Ammon's horn (tissue), 1 donor: ENCODE data around the gene FBLN7.
"Not testable (repeated sequence)": the region's sequence is repeated elsewhere in the genome, so short reads cannot be mapped to it uniquely, and the experiment has no call there.

Source experiments
- DNase-seq: peaks from one replicate; pipeline ENCODE4 v3.0.0-alpha.2; 2016; ENCODE audit warnings: low spot score

The FBLN7 gene

GRCh38 chr2:112185131-112185530 lies 46.9 kb downstream of the FBLN7 start:
- DNase-seq: no peak

- no peak for DNase-seq
Observed at GRCh38 chr2:112187046-112187715, 49.0 kb downstream of the FBLN7 start.

- no peak for DNase-seq
Observed at GRCh38 chr2:112187805-112188596, 49.8 kb downstream of the FBLN7 start.

- DNase-seq: no peak
Observed at GRCh38 chr2:112189001-112189556, 50.9 kb downstream of the FBLN7 start.

- DNase-seq: no peak
Observed at GRCh38 chr2:112194028-112194427, 55.8 kb downstream of the FBLN7 start.

DNA sequence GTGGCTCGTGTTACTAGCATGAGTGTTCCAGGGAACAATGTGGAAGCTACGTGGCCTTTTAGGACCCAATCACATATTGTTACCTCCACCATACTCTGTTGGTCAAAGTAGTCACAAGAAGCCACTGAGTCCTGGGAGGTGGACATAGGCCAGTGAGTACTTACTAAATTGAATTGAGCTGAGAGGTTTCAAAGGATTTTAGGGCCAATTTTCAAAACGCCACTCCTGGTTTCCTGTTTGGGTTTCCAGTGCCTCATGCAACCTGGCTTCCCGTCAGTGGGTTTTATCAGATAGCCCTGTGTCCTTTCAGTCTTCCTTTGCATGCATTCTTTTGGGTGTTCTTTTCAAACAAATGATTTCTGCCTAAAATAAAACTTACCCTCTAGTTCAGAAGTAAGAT lies 56.3 kb downstream of the FBLN7 start:
- no peak for DNase-seq

- DNase-seq: no peak
Observed at GRCh38 chr2:112195167-112195766, 57.1 kb downstream of the FBLN7 start.

DNA sequence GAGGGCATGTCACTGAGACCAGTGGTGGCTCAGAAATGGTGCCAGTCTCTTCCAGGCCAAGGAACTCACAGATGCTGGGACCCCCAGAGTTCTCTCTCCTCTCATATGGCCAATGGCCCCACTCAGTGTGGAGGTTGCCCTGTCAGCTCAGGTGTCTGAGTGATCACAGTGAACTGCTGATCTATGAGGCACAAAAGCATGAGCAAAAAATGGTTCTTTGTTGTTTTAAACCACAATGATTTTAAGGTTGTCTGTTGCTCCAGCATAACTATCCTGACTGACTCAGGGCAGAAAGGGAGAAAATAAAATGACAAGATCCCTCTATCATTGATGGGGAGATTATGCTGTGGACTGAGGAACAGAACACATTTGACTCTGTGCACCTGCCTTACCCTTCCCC lies 57.8 kb downstream of the FBLN7 start:
- no peak for DNase-seq

- DNase-seq: no peak
Observed at GRCh38 chr2:112197868-112198267, 59.7 kb downstream of the FBLN7 start.

DNA sequence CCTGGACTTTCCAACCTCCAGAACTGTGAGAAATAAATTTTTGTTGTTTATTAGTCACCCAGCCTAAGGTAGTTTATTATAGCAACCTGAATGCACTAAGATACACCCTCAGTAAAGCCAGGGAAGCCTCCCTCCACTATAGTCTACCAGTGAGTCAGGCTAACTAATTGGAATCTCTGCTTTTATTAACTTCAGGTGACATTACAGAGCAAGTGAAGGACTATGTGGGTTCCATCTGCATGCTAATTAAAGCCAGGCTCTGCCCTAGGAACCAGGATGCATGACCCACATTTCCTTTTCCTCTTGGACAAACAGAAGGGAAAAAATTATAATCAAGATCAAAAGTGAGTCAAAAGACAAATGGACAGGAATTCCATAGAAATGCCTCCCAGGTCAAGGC lies 60.6 kb downstream of the FBLN7 start:
- DNase-seq: no peak

DNA sequence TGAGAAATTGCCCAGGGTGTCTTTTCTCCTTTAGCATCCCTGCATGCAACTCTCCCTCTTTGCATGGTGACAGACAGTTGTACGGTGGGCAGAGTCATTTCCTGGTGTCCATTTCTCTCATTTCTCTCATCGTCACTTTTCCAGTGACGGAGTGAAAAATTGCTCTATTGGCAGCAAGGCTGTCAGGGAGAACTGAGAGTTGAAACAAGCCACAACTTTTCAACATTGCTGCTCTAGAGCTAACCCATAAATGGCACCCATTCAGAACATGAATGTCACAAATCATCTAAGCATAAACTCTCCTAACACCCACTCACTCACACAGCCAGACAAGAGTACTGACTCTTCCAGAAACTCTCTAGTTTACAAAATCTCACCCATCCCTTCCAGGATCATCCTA lies 61.0 kb downstream of the FBLN7 start:
- DNase-seq: no peak

DNA sequence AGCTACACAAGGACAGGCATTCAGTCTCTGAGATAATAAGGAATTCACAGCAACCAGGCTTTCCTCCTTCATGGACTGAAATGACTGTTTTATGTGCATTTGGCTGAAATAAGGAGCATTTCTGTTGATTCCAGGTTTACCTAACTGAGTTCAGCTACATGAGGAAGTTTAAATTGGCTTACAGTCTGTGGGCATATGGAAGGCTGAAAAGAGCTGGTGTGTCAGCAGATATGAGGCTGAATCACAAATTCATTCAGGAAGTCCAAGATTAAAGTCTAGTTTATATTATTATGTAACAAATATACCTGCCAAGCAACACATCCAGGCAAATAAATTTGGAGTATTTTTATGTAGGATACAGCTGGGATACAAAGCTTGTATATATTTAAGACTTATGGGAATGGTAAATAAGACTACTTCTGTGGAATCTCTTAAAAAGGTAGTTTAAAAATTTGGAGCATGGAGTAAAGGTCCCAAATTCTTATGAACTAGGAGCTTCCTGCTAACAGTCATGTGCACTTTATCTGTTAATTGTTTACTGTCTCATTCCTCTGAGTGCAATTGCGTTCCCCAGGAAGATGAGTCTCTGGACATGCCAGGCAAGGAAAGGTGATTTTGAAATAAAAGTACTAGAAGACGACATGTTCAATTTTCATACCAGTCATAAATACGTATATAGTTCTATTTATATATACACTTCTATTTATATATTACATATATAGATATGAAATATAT lies 63.7 kb downstream of the FBLN7 start:
- DNase-seq: peak; percentile 18

DNA sequence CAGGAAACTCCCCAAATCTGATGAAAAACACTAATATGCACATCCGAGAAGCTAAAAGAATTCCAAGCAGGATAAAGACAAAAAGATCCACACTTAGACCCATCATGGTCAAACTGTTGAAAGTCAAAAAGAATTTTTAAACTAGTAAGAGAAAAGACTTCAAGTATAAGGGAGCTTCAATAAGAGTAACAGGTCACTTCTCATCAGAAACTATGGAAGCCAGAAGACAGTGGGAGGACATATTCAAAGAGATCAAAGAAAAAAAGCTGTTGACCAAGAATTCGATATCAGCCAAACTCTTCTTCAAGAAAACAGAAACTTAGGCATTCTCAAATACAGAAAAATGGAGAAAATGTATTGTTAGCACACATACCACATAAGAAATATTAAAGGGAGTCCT lies 66.2 kb downstream of the FBLN7 start:
- DNase-seq: no peak

DNA sequence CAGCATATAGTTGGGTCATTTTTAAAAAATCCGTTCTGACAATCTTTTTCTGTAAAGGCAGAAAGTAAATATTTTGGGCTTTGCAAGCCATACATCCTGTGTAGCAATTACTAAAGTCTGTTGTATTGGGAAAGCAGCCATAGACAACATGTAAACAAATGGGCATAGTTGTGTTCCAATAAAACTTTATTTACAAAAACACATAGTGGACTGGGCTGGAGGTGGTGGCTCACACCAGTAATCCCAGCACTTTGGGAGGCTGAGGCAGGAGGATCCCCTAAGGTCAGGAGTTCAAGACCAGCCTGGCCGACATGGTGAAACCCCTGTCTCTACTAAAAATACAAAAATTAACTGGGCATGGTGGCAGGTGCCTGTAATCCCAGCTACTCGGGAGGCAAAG lies 69.7 kb downstream of the FBLN7 start:
- DNase-seq: not testable (repeated sequence)

DNA sequence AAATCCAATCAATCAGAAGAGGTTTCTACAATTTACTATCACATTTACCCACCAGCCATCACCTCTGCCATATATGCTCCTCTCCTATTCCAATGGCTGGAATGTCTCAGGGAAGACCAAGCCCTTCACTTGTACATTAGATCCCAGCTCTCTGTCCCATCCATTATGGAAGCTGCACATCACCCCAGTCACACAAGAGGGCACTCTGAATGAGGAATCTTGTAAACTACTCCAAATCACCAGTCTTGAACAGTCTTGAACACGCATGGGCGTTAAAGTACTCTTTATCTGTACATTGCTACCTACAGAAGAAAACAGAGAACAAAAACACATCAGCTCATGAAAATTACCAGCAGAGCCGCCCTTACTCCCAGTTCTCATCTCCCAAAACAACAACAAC lies 78.0 kb downstream of the FBLN7 start:
- DNase-seq: no peak

DNA sequence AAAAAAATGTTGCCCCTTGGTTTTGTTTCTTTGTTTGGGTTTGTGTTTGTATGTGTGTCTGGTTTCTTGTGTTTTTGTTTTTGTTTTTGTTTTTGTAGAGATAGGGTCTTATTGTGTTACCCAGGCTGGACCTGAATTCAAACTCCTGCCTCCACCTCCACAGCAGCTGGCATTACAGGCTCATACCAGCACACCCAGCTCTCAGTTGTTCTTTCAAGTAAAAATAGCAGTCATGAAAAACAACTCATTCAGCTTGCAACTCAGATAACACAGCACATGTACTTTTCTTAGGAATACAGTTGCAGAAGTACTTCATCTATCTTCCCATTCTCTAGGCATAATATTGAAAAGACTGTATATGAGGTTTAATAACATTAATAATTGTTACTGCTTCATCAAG lies 79.7 kb downstream of the FBLN7 start:
- DNase-seq: peak; percentile 47

GRCh38 chr2:112220186-112220585 lies 82.0 kb downstream of the FBLN7 start:
- DNase-seq: no peak

- no peak for DNase-seq
Observed at GRCh38 chr2:112220831-112221230, 82.6 kb downstream of the FBLN7 start.

DNA sequence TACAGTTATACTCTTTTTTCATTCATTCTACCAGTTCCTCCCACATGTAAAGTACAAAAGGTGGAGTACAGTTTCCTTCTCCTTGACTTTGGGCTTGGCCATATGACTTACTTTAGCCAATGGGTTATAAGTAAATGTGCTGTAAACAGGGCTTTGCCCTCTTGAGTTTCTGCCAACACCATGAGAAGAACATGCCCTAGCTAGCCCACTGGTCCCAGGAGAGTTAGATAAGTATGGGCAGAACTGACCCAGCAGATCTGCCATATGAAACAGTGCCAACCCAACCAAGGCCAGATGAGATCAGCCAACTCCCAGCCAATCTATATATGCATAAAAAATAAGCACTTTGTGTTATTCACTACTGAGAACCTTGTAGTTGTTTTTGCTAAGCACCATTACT lies 91.2 kb downstream of the FBLN7 start:
- no peak for DNase-seq

- DNase-seq: no peak
Observed at GRCh38 chr2:112230371-112230770, 92.2 kb downstream of the FBLN7 start.
